Suppressor macrophage treated with lipopolysaccharide for 4 hours (primary cell): ENCODE measurements around the gene HELQ.
"Not testable (repeated sequence)": the region's sequence is repeated elsewhere in the genome, so short reads cannot be mapped to it uniquely, and the experiment has no call there.

ENCODE experiments used
- DNase-seq: peaks from one replicate; pipeline ENCODE4 v3.0.0-alpha.2; 2020

Gene HELQ, protein sequence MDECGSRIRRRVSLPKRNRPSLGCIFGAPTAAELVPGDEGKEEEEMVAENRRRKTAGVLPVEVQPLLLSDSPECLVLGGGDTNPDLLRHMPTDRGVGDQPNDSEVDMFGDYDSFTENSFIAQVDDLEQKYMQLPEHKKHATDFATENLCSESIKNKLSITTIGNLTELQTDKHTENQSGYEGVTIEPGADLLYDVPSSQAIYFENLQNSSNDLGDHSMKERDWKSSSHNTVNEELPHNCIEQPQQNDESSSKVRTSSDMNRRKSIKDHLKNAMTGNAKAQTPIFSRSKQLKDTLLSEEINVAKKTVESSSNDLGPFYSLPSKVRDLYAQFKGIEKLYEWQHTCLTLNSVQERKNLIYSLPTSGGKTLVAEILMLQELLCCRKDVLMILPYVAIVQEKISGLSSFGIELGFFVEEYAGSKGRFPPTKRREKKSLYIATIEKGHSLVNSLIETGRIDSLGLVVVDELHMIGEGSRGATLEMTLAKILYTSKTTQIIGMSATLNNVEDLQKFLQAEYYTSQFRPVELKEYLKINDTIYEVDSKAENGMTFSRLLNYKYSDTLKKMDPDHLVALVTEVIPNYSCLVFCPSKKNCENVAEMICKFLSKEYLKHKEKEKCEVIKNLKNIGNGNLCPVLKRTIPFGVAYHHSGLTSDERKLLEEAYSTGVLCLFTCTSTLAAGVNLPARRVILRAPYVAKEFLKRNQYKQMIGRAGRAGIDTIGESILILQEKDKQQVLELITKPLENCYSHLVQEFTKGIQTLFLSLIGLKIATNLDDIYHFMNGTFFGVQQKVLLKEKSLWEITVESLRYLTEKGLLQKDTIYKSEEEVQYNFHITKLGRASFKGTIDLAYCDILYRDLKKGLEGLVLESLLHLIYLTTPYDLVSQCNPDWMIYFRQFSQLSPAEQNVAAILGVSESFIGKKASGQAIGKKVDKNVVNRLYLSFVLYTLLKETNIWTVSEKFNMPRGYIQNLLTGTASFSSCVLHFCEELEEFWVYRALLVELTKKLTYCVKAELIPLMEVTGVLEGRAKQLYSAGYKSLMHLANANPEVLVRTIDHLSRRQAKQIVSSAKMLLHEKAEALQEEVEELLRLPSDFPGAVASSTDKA

DNA sequence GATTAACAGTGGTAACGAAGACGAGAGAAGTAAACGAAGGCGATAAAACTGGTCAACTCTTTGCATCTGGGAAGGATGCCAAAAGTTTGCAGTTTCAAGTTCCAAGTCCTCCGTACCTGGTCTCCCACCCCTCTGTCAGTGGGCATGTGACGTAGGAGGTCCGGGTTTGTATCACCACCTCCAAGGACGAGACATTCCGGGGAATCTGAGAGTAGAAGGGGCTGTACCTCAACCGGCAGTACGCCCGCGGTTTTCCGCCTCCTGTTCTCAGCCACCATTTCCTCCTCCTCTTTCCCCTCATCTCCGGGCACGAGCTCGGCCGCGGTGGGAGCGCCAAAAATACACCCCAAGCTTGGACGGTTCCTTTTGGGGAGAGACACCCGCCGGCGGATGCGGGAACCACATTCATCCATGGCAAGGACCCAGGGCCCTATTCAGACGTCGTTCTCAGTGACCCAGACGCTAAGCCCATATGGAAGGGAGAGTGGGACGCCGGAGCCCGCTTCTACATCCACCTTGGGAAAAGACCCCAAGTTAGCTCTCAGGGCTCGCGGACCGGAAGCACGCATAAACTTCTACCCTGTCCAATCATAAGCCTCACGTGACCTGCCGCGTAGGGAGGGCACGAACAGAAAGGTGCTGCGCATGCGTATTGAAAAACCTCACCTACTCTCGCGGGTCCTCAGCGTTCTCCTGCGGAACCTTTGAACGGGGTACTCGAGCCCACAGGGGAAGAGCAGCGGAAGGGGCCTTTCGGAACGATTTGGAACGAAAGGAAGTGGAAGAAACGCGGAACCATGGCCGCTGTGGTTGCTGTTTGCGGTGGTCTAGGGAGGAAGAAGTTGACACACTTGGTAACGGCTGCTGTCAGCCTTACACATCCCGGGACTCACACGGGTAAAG is at the start of gene HELQ, which contains the start of gene MRPS18C:
Gene HELQ, minus strand, starts transcription at position 543 of the 903 bp plus-strand sequence. Its CDS starts 130 bp downstream, at position 413.
Gene MRPS18C, plus strand, starts transcription at position 778 of the 903 bp plus-strand sequence. Its CDS starts 20 bp downstream, at position 798.
- peak; percentile 99 for DNase-seq

DNA sequence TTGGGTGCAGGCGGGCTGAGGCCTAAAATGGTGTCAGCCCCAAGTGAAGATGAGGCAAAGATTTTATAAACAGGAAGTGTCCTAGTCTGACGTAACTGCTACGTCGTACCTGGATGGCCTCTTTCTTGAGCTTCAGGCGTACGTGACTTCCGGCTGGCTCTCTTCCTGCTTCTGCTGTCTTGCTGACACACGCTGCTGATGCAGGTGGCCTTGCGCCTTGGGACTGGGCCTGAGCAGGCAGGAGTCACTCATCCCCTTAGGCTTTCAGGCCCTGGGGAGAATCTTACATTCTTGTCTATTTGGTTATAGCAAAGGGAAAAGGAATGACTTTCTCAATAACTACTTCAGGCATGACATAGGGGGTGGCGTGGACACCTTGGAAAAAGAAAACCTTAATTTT is 49.4 kb upstream of the HELQ start:
- DNase-seq = no peak

DNA sequence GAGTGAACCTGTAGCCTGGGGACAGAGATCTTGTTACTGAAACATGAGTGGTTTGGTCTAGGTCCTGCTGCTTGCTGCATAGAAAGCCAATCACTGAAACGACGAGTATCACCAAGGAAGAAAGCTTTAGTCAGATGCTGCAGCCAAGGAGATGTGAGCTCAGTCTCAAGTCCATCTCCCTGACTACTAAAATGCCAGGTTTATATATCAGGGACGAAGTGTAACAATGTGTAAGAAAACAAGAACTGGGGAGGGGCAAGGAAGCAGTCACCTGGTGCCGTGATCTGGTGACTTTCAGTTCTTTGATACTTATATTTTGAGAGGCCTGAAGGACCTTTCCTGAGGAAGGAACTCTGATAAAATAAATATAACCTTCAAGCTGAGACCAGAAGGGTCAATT is 48.9 kb upstream of the HELQ start:
- no peak for DNase-seq

DNA sequence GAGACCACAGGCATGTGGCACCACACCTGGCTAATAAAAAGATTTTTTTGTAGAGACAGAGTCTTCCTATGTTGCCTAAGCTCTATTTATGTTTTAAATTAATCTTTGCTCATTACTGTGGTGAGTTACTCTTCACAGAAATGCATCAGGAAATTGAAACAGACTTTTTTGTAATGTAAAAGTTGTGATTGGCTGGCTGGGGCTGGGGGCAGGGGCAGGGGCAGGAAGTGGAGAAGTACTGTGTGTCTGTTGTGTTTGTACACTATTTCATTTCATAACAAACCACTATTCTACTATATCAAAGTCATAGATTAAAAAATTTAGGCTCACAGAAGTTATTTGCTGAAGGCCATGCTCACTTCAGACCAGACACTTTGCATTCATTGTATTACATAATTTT is 48.4 kb upstream of the HELQ start:
- no peak for DNase-seq

DNA sequence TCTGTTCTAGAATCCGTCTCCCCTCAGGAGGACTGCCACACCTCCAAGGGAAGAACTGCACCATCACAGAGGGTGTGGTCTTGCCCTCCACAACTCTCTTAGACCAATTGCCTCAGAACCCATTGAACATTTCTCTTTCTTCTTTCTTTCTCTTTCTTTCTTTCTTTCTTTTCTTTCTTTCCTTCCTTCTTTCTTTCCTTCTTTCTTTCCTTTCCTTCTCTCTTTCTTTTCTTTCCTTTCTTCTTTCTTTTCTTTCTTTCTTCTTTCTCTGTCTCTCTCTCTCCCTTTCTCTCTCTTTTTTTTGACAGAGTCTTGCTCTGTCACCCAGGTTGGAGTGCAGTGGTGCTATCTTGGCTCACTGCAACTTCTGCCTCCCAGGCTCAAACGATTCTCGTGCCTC is 46.0 kb upstream of the HELQ start:
- DNase-seq = not testable (repeated sequence)

DNA sequence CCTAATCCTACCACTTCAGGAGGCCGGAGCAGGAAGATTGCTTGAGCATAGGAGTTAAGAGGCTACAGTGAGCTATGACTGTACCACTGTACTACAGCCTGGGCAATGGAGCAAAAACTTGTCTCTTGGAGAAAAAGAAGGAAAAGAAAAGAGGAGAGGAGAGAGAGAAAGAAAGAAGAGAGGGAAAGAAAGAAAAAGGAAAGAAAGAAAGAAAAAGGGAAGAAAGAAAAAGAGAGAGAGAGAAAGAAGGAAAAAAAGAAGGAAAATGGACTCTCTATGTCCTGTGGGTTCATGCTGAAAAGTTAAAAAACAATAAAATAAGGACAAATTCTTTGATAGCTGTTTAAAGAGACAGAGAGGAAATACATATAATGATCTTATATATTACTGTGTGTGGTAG is 42.6 kb upstream of the HELQ start:
- DNase-seq = no peak

DNA sequence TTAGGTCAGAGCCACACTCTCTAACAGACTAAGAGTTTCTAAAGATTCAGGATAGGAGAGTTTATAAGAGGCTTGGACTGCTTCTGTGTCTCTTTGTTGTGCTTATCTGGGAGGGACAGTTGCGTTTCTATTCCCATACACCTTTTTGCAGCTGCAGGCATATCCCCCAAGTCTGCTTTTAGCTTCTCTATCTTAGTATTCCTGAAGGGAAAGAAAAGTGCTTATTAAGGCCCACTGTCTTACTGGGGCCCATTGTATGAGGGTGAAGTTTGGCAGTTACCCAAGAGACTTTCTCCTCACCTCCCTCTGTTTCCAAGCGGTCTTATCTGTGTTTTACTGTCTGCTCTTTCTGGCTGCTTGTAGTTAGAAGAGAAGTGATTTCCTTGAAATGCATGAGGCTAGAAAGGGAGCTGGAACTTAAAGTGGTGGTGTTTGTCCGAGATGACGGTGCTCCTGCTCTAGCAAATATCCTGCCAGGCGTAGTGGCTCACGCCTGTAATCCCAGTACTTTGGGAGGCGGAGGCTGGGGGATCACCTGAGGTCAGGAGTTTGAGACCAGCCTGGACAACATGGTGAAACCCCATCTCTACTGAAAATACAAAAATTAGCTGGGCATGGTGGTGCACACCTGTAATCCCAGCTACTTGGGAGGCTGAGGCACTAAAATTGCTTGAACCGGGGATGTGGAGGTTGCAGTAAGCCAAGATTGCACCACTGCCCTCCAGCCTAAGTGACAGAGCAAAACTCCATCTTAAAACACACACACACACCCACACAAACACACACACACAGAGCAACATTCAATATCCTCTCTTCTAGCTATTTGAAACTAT is 40.7 kb upstream of the HELQ start:
- DNase-seq = not testable (repeated sequence)

DNA sequence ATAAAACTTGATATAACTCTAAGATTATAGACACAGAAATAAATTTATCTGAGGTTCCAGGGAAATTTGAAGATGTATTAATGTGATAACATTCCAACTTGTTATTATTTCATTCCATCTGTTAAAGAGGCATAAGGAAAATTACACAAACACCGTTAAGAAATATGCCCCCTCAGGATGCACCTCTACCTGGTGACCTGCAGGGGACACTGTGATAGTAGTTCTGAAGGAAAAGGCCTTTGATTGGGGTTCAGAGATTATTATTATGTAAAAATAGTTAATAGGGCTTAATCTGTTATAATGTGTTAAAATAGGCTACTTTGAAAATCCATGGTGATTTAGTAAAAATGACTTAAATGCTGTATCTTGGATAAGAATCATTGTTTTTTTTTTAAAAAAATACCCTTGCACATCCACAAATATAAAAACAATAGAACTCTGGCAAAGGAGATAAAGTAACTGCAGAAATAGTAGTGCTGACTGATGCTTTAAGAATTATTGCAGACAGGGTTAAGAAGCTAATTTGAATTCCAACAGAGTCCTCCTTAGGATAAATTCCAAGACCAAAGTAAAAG is 35.3 kb upstream of the HELQ start:
- DNase-seq = peak; percentile 23

DNA sequence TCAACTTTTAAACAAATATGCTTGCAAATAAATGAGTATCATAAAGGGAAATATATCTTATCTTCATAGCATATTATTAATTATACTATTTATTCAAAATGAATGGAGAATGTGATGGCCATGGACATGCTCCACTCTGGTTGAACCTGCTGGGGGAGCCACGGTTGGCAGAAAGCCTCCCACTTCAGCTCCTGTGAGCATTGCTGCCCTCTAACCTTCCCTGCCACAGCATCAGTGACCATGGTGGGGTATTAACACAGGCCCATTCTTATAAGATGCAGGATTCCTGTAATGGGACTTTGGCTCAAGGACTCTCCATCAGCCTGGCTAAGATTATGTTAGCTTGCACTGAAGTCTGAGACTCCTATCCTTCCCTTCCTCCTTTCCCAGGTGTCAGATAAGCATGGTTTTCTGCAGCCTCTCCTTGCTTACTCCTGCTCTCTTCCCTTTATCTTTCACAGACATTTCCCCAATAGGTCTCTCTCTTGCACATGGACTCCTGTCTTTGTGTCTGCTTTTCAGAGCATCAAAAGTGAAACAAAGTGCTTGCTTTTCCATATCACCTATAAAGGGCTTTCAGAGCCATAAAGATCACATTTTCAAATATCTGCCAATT is 34.2 kb upstream of the HELQ start:
- no peak for DNase-seq

DNA sequence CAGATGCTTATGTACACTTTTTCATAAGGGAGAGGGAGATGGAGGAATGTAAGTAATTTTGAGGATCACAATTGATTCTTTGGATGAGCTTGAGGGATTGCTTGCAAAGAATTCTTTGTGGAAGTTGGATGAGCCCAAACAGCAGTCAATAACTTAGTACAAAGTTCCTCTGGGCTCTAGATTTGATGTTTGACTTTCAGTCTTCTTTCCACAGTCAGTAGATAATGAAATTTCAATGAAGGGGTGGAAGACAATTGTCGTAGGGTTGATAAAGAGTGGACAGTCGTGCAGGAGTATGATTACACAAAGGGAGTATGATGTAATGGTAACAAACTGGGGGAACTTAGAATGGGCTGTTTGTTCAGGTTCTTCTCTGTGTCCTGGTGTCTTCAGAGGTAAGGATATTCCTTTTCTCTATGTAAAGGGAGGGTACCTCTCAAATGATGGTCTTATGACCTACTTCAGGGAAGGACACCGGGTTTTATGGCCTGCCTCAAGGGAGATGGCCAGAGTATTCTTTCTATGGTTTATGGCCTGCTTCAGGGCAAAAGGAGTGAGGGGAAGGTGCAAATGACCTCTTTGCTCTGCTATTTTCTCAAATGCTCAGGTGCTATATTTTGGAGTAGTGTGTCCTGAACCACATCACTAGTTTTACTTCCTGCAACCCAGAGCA is 31.0 kb upstream of the HELQ start:
- no peak for DNase-seq

DNA sequence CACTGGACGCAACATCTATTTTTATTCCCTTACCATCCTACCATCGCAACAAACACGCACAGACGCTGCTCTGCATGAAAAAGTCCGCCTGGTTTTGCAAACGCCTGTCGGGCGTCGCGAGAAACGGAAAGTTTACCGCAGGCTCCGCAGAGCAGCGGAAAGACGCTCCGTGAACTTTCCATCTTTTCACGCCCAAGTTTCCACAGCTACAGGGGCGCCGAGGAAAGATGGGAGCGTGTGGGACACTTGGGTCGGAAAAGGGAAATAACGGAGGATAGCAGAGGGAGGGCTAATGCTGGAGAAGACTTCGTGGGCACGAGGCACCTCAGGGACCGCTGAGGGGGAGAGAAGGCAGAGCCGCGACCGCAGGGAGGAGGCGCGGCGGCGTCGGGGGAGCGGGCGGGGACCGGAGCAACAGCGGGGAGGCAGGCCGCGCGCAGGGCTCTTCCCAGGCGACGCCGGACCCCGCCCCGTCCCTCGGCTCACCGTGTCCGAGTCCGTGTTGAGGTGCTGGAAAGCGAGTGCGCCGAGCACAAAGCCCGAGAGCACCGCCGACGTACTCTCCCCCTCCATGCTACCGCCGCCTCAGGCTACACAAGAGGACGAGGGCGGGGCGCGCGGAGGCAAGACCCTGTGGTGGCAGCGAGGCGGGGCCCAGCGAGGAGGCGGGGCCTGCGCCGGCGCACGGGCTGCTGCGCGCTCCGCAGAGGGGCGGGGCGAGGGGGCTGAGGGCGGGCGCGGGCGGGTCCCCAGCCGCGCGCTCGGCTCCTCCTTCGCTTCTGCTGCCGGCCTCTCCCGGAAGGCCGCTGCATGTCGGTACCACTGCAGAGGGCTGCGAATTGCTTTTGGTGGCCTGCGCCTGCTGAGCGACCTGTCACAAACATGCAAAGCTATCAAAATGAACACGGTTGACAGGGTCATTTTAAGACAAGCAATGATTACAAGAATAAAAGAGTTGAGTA is 29.2 kb upstream of the HELQ start, which contains the start of gene ABRAXAS1:
Gene ABRAXAS1, minus strand, starts transcription at position 601 of the 962 bp plus-strand sequence. Its CDS starts 28 bp downstream, at position 573.
- peak; percentile 96 for DNase-seq

DNA sequence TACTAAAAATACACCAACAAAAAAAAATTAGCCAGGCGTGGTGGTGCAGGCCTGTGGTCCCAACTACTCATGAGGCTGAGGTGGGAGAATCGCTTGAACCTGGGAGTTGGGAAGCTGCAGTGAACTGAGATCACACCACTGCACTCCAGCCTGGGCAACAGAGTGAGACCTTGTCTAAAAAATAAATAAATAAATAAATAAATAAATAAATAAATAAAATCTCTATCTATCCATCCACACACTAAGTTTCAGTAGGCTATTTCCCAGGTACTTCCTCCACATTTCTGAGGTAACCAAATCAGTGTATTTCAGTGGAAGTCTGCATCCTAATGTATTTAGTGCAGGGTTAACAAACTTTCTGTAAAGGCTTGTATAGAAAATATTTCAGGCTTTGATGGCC is 18.3 kb upstream of the HELQ start:
- no peak for DNase-seq

DNA sequence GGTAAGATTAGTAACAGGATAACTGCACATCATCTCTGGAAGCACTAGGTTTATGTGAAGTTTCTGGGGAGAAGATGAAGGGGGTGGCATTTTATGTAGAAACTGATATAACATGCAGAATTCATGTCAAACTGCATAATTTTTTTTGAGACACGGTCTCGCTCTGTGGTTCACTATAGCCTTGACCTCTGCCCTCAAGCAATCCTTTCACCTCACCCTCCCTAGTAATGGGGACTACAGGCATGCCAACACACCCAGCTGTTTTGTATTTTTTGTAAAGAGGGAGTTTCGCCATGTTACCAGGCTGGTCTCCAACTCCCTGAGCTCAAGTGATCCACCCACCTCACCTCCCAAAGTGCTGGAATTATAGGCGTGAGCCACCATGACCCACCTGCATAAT is 17.8 kb upstream of the HELQ start:
- DNase-seq = no peak

DNA sequence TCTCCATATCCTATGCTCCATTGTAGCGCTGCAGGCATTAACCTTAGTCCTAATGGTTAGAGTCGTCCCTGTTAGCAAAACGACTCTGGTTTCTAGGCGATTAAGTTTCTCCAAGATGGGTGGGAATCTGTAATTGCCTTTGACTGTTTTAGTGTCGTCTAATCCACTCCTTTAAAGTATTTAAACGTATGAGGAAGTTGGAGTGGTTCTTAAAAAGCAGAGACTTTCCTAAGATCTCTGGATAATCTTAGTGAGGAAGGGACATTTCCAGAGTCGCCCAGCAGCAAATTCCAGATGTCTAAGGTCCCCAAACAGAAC is 520 bp upstream of the HELQ start:
- DNase-seq = peak; percentile 17

DNA sequence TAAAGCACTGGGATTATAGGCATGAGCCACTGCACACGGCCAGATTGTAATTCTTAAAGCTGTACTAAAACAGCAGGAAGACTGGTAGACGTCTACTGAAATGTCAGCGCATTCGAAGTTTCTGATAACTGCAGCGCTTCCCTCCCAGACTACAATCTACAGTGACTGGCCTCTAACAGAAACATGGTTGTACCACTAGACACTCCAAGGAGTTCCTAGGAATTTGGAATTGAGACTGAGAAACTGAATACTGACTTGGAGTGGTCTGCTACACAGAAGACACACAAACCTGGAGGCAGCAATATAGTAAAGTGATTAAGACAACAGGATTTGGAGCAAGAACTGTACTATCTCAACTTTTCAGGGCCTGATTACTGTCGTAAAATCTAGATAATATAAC is 937 bp downstream of the HELQ start:
- peak; percentile 7 for DNase-seq

DNA sequence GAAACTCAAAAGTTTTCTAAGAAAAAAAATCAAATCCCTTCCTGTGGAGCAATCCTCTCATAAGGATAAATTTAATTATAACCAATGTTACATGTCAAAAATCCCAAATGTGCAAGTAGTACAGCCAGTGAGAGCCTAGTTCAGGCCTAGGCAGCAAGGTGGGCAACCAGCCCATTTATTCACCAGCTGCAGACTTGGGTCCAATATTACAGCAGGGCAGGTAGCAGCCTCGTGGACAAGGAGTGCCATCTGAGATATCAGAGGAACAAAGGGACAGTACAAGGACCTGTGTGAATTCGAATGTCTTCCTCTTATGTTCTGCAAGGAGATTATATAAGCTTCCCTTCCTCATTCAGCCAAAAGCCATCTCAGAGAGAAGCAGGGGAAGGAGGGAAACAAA is 6.6 kb downstream of the HELQ start:
- no peak for DNase-seq

DNA sequence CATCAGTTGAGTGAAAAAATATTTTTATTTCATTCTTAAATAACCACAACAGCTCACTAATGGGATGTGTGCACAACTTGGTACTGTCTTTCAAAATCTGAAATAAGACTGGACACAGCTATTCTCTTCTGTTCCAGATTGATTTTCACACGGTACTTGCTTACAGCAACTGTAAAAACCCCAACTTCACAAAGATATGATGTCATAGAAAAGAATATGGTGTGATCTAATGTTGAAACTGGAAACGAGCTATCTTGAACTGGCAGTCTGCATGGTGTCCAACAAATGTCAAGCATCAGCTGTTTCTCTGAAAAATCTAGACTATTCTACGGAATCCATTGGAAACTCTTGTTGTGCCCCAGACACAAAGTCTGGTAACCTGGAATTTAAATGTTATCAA is 14.7 kb downstream of the HELQ start:
- peak; percentile 15 for DNase-seq

DNA sequence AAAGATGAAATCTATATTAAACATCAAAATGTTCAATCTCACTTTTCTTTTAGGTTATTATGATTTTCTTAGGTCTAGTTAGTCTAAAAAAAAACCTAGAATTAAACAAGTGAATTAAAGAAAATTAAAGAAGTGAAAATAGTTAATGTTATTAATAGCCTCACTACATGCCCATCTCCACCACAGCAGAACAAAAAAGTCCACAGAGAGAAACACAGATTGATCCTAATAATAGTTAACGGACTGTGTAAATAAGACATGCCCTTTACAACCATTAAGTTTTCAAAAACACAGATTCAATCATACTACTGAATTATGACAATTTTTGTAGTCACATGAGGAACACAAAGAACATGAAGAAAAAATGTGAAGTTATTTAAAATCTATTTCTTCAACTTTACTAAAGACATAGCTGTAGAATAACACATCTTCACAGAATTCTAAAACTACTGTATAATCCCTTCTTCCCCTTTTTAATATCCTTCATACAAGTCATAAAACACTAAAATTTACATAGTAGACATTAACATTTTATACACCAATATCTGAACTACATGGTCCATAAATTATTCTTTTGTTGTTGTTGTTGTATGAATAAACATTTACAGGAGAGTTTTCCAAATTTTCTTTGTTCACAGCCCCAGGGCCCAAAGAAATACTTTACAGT is 15.3 kb downstream of the HELQ start:
- DNase-seq = no peak
